HG03571 (cell line): Measurements from ENCODE around the gene CCDC66.

Experiments
- ATAC-seq: cut with Tn5 transposase; IDR thresholded peaks from one replicate; pipeline ENCODE4 v1.9.1; 2021; ENCODE audit not compliant: unreplicated experiment

CCDC66 gene

GRCh38 chr3:56621681-56622080 is 64.7 kb downstream of the CCDC66 start:
- no peak for ATAC-seq

- ATAC-seq = no peak
Measured at GRCh38 chr3:56622381-56622780, 65.4 kb downstream of the CCDC66 start.

GRCh38 chr3:56624725-56625124 is 67.8 kb downstream of the CCDC66 start:
- no peak for ATAC-seq

- ATAC-seq = peak; percentile 80
Measured at GRCh38 chr3:56629047-56629446, 72.1 kb downstream of the CCDC66 start.

- ATAC-seq = peak; percentile 32
Measured at GRCh38 chr3:56629451-56629850, 72.5 kb downstream of the CCDC66 start.

GRCh38 chr3:56630966-56631365 is 74.0 kb downstream of the CCDC66 start:
- no peak for ATAC-seq

- ATAC-seq = no peak
Measured at GRCh38 chr3:56633181-56633580, 76.2 kb downstream of the CCDC66 start.

- no peak for ATAC-seq
Measured at GRCh38 chr3:56633602-56634535, 76.9 kb downstream of the CCDC66 start.

- ATAC-seq = no peak
Measured at GRCh38 chr3:56645407-56645806, 88.4 kb downstream of the CCDC66 start.

- no peak for ATAC-seq
Measured at GRCh38 chr3:56654460-56654859, 97.5 kb downstream of the CCDC66 start.

- ATAC-seq = no peak
Measured at GRCh38 chr3:56655709-56656108, 98.7 kb downstream of the CCDC66 start.

GRCh38 chr3:56664823-56665222 is 107.8 kb downstream of the CCDC66 start:
- no peak for ATAC-seq

- ATAC-seq = no peak
Measured at GRCh38 chr3:56667973-56668579, 111.1 kb downstream of the CCDC66 start.
